HG02884 (cell line): Measurements from ENCODE around the gene ACTRT2.

Source experiments
- ATAC-seq: cut with Tn5 transposase; IDR thresholded peaks from one replicate; pipeline ENCODE4 v1.9.1; 2021; ENCODE audit warnings: mild to moderate bottlenecking, moderate library complexity; ENCODE audit not compliant: unreplicated experiment

ACTRT2 gene

DNA sequence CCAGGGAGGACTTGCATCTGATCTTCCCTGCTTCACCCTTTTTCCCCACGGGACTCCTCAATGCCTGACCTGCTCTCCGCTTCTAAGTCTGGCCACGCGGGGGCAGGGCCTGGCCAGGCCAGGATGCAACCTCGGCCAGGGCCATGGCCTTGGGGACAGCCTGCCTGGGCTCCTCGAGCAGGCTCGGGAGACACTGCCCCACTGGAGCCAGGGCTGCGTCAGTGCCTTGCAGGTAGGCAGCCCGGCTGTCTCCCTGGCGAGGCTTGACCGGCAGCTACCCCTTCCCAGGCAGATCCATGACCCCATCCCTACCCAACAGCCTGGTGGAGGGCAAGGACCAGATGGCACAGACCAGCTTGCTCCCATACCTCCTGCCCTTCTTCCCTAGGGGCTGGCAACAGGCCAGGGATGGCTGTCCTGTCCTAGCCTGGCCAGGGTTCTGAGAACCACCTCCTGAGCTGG lies 45.0 kb downstream of the ACTRT2 start:
- no peak for ATAC-seq

DNA sequence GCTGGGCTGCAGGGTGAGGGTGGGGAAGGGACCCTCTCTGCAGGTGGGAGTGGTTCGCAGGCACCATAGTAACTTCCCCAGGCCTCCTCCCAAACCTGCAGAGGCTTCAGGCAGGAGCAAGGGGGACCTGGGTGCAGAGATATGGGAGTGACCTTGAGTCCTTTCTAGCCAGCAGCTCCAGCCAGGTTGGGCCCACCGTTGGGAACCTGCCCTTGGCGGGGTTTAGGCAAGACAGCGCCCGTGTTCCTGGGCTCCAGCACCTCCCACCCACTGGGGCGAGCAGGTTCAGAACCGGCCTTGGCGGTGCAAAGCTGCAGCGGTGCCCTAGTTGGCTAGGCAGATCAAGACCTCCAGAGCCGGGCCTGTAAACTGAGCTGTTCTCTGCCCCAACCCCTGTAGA lies 45.6 kb downstream of the ACTRT2 start:
- ATAC-seq = no peak

DNA sequence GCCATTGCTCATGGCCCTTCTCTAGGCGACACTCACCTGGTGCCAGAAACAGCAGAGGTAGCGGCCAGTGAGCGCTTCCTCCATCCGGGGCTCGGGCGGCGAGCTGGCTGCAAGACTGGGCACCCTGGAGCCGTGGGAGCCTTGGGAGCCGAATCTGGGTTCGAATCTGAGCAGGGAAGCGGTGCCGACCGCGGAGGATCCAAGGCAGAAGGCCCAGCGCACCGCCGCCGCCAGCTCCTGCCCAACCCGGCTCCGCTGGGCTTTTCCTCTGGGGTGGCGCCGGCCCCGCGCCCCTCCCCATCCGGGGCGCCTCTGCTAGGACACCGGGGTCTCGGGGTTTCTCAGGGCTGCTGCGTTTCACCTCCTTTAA lies 46.0 kb downstream of the ACTRT2 start:
- ATAC-seq = no peak

GRCh38 chr1:3067671-3068563 lies 46.6 kb downstream of the ACTRT2 start:
- ATAC-seq = no peak

DNA sequence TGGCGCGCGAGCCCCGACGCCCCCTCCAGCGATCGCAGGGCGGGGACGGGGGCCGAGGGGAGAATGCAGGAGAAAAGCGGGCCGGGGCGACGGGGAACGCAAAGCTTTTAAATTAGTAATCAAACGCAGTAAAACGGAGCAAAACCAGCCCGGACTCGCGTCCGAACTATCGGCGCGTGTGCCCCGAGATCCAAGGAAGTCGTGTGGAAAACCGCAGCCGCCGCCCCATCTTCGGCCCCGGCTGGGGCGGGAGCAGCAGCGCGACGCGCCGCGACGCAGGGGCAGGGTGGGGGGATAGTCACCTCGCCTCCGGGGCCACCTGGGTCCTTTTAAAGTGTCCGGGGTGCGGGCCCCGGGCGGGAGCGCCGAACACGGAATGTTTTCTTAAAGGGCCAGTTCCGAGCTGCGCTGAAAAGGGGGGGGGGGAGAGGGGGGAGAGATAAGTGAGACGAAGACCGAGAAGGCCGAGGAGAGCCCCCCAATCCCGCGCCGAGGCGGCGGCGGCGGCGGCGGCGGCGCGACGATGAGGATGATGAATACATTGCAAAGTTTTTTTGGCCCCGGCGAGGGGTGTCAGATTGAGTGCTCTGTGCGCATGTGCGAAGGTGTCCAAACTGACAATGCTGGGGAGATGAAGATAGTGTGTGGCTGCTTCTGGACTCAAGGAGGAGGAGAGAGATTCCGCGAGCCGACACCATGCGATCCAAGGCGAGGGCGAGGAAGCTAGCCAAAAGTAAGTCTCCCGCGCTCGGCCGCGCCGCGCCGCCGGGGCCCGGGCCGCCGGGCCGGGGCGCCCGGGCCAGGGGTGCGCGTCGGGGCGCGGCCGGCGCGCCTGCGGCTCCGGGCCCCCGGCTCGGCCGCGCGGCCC lies 47.5 kb downstream of the ACTRT2 start, which contains the start of gene PRDM16:
Gene PRDM16, plus strand, starts transcription at position 640 of the 868 bp plus-strand sequence. Its CDS starts 57 bp downstream, at position 697.
- ATAC-seq = no peak

GRCh38 chr1:3069491-3070308 lies 48.4 kb downstream of the ACTRT2 start:
- no peak for ATAC-seq

DNA sequence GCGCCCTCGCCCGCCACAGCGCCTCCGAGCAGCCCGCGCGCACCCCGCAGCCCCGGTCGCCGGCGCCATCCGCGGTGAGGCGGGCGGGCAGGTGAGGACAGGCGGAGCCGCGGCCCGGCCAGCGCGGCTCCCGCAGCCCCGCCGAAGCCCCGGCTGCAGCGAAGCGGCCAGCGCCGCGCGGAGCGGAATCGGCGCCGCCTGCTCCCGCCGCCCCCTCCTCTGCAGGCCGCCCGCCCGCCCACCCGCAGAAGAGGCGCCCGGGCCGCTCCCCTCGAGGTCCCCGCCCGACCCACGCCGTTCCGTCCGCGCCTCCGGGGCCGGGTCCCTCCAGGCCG lies 49.0 kb downstream of the ACTRT2 start:
- no peak for ATAC-seq

DNA sequence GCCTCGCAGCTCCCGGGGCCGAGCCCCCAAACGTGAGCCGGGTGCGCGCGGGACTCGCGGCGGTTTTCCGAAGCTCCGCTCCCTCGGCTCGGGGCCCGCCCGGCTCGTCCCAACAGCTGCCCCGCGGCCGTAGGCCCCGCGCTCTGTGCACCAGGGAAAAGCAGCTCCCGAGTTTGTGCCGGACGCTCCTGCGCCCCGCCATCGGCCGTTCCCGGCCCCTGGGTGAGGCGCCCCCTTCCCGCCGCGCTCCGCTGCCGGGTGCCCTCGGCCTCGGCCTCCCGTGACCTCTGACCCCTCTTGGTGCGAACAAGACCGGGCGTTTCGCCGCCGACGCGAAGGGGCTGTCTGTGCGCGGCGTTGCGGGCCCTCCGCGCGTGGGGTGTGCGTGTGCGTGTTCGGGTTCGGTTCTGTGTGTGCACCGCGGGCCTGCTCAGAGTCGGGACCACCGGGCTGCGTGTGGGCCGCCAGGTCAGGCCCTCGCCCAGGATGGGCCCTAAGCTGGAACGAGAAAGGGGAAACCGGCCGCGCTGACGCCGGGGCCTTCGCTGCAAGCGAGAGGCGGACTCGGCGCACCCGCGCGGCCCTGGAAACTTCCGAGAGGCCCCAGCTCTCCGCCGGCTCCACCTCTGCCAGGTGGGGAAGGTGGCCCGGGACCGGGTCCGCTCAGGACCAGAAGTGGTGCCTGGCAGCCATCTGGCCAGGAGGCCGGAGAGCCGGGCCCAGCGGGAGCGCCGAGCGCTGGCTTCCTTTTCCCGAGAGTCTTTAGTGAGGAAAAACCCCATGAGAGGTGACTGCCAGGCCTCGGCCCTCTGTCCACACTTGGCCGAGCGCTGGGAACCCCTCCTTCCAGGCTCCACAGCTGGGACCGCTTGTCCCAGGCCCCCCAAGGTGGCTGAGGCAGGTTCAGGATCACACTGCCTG lies 49.6 kb downstream of the ACTRT2 start:
- ATAC-seq = no peak

- no peak for ATAC-seq
Observed at GRCh38 chr1:3071565-3072390, 50.5 kb downstream of the ACTRT2 start.
